Suppressor macrophage (primary cell): Measurements from ENCODE around the gene OTULINL.

Experiments used
- DNase-seq, 4 experiments: peaks; one replicate each; pipeline ENCODE4 v3.0.0-alpha.2; 2020 to 2022

Gene OTULINL

DNA sequence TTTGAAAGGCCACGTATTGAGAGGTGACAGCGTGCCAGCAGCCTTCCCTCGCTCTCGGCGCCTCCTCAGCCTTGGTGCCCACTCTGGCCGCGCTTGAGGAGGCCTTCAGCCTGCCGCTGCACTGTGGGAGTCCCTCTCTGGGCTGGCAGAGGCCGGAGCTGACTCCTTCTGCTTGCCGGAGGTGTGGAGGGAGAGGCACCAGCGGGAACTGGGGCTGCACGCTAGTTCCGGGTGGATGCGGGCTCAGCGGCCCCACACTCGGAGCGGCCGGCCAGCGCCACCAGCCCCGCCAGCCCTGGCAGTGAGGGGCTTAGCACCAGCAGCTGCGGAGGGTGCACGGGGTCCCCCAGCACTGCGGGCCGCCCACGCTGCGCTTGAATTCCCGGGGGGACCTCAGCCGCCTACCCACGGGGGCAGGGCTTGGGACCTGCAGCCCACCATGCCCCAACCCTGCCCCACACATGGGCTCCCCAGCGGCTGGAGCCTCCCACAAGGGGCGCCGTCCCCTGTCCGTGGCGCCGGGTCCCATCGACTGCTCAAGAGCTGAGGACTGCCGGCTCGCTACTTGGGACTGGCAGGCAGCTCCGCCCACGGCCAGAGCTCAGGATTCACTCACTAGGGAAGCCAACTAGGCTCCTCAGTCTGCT is 4.4 kb upstream of the OTULINL start:
- DNase-seq, result no peak

DNA sequence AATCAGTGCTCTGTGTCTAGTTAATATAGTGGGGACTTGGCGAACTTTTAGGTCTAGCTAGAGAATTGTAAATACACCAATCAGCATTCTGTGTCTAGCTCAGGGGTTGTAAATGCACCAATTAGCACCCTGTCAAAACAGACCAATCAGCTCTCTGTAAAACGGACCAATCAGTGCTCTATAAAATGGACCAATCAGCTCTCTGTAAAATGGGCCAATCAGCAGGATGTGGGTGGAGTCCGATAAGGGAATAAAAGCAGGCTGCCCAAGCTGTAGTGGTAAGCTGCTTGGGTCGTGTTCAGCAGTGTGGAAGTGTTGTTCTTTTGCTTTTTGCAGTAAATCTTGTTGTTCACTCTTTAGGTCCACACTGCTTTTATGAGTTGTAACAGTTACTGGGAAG is 3.6 kb upstream of the OTULINL start:
- no peak for DNase-seq

DNA sequence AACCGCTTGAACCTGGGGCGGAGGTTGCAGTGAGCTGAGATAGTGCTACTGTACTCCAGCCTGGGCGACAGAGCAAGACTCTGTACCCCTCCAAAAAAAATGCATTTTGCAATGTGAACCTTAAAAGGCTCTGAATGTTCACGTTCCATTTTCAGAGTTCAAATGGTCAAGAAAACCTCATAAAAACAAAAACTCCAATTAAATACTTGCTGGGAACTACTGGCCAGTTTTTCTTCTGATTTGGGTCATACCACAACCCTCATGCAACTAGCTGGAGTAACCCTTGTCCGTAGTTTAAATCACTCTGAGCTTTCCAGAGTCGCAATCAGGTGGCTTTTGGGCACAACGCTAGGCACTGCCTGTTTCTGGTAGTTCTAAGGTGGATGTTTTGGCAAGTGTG is 2.3 kb upstream of the OTULINL start:
- no peak for DNase-seq

DNA sequence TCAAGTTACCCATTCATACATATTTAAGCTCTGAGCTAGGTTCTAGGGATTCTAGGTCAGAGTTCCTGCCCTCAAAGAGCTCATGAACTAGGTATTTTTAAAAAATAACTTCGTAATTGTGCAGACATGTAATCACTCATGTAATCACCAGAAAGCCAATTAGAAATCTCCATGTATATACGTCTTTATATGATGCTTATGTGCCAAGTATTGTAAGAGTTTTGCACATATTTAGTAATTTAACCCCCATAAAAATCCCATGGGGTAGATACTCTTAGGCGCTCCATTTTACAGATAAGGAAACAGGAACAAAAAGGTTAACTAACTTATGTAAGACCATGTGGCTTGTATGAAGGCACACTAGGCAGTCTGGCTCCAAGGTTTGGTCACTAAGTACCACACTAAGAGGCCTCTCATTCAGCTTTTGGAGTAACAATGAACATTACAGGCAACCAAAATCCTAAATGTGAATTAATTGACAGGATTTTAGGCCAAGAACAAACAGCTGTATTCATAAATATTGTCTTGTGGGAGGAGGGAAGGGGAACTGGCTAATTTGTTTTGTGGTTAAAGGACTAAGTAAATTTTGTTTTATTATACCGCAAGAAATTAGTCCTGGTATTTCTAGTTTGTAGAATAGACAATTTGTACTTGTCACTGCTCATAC is 1.7 kb upstream of the OTULINL start:
- DNase-seq, result peak in 1 of 4 experiments; percentile 20

DNA sequence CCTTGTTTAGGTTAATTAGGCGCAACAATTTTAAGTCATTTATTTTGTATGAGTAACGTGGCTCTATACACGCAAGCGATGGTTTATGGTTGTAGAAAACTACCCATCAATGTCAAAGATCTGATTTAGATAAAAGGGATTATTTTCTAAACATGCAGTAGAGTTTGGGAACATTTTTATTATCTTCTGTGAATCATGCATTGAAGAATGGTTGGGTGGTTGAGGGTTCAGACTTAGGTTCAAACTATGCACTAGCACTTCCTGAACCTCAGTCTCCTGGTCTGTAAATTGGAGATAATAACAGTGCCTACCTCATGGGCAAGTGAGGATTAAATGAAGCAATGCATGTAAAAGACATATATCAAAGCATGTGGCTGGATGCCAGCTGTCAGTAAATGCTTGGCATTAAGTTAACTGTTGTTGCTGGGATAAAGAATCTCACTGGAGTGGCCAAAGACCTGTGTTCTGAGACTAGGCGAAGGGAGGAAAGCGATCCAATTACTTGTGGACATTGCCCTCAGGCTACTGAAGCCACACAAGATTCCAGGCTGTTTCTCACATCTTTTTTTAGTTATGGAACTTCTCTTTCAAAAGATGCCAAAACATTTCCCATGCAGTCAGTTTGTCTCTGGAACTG is 1.1 kb upstream of the OTULINL start:
- no peak for DNase-seq

DNA sequence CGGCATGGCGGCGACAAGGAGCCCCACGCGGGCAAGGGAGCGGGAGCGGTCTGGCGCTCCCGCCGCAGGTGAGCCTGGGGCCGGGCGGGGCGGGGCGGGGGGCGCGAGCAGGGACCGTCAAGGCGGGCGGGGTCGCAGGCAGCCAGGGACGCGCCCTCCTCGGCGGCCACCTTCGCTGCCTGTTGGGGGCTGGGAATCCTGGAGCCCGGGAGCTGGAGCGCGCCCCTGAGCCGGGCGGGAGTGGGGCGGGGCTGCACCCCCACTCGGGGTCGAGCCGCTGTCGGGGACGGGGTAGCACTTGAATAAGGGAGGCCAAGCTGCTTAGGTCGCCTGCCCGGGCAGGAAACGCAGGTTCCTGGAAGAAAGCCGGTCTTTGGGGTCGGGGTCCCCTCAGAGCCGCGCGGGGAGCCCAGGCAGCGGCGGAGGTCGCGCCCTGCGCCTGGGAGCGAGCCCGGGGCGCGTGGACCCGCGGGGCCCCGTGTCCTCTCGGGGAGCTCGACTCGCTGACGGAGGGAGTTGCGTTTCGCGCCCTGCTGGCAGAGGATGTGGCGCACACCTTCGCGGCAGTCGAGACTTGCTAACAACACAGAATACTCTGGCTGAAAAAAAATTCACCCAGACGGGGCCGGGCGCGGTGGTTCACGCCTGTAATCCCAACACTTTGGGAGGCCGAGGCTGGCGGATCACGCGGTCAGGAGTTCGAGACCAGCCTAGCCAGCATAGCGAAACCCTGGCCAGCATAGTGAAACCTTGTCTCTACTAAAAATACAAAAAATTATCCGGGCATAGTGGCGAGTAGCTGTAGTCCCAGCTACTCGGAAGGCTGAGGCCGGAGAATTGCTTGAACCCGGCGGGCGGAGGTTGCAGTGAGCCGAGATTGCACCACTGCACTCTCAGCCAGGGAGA is 552 bp downstream of the OTULINL start:
- DNase-seq, result peak; percentile 58 to 77 (median 71)

DNA sequence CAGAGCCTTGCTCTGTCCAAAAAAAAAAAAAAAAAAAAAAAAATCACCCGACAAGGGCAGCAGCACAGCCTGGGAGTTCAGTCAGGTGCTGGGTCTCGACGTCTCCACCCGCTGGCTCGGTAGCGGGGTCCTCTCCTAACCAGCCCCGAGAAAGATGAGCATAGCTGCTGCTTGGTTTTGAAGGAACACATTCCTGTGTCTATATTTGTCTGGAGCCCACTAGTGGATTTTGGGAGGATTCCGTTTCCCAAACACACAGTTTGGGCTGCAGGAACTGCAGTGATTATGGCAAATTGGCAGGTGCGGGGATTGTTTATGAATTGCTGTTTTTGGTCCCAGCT is 1.2 kb downstream of the OTULINL start:
- DNase-seq, result no peak

DNA sequence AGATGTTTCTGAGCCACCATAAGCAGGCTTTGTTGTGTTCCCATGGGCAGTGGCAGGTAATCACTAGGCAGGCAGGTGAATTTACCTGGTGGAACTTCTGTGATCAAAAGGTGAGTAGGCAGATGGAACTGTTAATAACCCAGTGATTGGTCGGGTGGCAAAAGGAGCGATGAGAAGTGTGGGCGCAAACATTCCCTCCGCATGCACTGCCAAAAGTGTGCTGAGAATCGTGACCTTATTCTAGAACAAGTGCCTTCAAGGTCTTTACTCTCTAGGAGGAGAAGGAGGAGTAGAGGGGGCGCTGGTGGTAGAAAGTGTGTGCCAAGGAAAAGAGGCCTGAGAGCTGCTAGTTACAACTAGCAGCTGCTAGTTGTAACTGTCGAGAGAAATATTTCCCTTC is 3.3 kb downstream of the OTULINL start:
- no peak for DNase-seq

DNA sequence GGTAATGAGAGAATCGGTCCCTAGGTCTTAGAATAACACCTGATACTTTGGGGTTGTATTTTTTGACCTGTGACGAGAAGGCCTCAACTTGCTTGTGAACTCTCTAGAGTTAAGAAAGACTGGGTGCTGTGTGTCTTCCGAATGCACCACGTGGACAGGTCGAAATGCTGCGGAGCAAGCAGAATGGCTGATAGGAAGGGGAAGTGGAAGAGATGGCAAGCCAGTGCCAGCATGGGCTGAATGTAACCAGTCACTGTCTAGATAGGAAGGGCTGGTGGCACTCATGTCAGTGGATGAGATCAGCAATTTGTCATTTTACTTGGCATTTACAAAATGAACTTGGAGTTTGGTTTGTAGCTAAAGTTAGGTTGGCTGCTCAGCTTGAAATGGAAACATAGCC is 5.6 kb downstream of the OTULINL start:
- DNase-seq, result peak; percentile 87 to 94 (median 90)

DNA sequence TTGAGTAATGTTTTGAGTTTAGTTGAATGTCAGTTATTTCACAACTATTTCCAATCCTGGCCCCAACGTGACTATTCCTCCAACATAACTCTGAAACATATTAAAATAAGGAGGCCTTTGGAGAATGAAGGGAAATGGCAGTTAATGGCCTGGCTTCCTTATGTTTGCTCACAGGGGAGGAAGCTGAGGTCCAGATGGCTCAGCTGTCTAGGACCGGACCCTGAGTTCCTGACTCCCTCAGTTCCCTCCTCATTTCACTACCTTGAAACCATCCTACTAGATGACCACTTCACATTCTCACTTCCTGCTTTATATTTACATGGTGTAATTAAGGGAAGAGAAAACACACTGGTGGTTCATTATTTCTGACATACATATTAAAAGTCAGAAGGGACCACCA is 6.6 kb downstream of the OTULINL start:
- peak; percentile 52 to 81 (median 70) for DNase-seq

DNA sequence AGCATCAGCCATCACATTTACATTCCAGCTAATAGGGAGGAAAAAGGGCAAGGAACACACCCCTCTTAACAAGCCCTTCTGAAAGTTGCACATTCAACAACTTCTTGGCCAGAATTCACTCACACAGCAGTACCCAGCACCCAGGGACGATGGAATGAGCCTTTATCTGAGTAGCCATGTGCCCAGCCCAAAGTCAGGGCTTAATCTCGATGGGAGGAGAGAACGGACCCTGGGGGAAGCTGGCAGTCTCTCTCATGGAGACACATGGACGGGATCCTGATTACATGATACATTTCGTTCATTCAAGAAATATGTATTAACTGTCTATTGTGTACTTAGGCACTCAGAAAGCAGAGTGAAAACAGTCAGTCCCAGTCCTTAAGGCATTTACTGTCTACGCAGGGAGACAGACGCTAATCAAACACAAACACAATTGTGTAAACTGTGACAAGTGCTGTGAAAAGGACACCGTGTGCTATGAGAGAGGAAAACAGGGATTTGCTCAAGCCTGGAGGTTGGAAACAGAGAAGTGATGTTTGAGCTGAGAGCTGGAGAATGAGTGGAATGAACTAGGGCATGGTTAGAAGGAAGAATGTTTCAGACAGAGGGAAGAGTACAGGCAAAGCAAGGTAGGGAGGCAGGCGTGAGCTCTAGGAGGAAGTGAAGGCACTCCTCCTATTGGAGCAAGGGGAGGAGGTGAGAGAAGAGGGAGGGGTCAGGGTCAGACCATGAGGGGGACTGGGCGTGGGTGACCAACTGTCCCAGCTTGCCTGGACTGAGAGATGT is 7.4 kb downstream of the OTULINL start:
- DNase-seq, result no peak

DNA sequence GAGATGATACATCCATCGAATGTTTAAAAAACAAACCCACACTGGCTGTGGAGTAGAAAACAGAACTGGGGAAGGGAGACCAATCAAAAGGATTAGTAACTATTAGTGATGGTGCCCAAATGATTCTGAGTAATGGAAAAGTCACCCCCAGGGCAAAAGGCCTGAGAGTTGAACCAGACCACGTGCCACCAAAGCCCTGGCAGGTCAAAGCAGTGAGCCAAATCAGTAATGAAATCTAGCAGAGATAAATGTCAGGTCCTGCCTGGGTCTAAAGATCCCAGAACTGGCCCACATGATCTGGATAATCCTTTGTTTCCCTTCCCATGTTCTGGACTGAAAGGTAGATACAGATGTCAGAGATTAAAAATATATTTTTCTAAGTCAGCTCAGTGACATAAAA is 9.4 kb downstream of the OTULINL start:
- DNase-seq, result no peak

DNA sequence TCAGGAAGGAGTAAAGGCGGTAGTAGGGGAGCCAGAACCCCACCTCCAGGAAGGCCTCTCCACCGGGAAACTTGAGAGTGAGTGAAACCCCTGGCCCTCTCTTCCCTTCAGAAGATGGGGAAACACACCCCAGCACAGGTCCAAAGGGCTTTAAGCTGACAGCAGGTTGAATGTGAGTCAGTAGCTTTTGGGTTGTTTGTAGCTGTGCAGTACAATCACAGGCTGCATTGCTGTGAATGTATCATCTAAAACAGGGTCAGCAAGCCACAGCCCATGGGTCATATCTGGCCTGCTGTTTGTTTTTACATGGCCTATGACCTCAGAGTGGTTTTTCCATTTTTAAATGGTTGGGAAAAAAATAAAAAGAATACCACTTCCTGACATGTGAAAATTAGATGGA is 10.0 kb downstream of the OTULINL start:
- no peak for DNase-seq

DNA sequence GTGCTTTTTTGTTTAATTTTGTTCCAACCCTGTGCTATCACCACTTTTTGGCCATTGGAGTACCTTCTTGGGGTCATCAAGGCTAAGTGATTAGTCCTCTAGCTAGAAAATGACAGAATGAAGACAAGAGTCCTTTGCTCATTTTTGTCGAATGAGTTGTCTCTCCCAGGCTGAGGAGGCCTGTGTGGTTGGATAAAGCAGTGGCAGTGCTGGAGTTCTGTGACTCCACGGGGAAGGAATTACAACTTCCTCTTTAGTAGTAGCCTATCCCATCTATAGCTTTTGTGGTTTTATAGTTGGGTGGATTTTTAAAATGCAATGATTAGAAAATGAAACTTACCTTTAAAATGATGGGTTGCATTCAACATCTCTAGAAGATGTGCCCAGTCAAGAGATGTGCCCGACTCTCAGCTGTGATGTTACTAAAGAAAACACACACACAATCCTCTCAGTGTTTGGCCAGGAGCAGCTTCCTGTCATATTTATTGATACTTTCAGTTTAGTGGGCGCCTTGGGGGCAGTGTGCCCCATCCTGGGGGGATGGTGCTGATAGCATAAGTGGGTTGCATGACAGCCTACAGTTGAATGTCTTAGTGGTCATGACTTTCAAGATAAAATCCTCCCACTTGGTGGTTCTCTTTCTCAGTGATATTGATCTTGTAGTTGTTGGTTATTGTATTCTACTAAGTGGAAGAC is 11.9 kb downstream of the OTULINL start:
- peak; percentile 16 to 43 (median 41) for DNase-seq

DNA sequence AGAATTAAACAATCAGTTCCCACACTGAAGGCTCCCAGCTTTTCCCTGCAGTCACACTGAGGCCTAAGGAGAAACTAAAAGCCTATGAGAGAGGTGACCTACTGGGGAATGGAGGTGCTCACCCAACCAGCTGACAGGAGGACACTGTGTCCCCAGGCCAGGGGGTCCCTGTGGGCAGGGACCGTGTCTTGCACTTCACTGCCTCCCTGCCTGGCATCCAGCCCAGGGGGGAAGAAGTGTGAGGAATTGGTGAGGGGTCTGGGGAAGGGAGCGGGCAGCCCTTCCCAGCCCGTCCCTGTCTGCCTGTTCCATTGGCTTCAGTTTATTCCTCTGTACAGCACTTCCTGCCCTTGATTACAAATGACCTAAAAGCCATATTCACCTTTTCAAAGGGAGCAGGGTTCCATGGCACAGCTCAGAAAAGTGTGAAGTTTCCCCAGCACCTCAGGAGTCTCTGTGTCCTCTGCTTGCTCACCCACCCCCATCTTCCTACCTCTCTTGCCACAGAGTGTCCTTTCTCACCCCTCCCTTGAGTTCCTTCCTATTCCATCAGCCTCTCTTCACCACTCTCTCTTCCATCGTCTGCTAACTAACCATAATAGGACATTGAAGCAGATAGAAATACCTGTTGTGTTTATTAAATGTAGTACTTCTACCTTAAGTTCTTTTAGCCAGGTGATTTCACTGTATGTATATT is 12.9 kb downstream of the OTULINL start:
- peak in 2 of 4 experiments; percentile 28 to 36 for DNase-seq

DNA sequence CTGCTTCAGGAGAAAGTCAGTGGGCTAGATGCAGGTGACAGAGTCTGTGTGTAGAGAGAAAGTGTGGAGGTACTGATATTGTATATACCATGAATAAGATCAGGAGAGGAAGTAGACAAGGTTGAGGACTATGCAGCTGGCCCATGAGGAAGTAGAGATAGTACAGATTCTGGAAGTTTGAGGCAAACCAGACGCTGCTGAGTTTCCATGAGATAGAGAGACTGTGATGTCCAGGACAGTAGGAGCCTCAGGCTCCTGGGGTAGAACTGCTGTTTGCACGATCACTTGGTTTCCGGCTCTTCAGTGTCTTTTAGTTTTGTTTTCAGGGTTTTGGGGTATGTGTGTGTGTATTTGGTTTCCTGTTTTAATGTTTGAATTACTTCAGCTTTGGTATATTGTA is 13.6 kb downstream of the OTULINL start:
- peak; percentile 75 to 90 (median 82) for DNase-seq

DNA sequence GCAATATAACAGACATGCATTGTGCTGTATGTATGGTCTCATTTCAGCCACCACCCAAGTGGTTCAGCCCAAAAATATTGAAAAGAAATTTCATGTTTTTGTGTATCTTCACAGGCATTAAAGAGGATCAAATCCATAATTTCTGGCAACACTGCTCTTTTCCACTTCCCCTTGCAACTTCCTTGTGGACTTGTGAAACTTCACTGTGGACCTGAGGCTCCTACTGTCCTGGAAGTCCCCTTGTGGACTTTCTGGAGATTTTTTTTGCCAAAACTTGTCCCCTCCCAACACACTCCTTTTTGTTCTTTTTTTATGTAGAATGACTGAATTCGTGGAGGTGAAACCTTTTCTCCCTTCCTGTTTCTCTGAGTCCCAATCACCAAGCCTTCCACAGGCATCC is 14.3 kb downstream of the OTULINL start:
- peak; percentile 71 to 90 (median 82) for DNase-seq

DNA sequence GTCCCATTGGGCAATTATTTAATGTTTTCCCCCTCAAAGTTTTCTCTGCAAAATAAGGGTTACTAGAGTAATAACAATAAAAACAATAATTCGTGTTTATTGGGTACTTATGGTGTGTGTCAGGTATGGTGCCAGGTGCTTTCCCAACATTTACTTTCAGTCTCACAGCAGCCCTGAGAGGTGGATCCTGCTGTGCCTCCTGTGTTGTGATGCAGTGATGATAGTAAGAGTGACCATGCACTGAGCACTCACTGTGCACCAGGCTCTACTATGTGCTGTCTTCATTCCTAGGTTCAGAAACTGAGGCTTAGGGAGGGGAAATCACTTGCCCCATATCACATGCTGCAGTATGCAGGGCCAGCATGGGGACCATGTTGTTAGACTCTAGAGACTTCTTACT is 15.5 kb downstream of the OTULINL start:
- DNase-seq, result no peak

DNA sequence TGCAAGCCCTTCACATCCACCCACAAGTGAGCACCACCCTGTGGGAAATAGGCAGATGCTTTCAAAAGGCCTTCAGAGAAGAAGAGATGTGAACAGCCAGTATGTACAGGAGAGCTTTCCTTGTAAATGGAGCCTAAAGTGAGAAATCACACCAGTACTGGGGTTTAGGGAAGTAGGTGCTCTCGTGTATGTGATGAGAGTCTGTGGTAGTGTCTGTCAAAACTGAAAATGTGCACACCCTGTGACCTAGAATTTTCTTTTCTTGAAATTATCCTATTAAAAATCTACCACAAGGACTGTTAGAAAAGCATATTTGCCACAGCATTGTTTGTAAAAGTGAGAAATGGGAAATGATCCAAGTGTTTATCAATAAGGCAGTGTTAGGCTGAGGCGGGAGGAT is 16.6 kb downstream of the OTULINL start:
- peak in 3 of 4 experiments; percentile 5 to 58 (median 48) for DNase-seq

DNA sequence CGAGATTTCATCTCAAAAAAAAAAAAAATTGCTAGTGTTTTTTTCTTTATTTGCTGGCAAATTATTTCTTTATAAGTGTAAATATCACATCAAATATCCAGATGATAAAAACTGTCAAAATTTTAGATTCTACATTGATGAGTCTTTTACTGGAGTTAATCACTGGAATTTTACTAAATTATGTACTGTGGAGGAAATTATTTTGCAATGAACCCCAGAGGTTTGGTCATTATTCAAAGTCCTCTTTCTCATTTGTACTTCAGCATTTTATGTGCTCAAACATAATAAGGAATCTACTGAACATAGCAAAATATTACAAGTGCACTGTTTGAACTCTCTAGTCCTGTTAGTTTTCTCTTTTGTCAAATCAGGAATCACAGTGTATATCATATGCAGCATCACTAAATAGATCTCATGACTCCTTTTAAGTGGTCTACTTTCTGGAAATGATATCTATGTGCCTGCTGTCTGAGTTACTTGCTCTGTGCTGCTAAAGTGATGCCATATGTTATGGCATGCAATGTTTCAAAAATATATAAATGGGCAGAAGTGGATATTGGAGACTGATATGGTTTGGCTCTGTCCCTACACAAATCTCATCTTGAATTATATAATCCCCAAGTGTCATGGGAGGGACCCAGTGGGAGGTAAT is 18.0 kb downstream of the OTULINL start:
- DNase-seq, result peak in 1 of 4 experiments; percentile 32
